IPS DF 6.9 (cell line): ENCODE results near the gene UNC93A.
"Not testable (repeated sequence)": the region's sequence is repeated elsewhere in the genome, so short reads cannot be mapped to it uniquely, and the experiment has no call there.

Experiments
- DNase-seq: peaks from one replicate; pipeline ENCODE4 v3.0.0-alpha.2; 2013; ENCODE audit warnings: low read depth, low spot score
- H3K27ac ChIP-seq: one replicate; pipeline ENCODE4 v1.5.1; 2013; ENCODE audit warnings: low read length, control low read depth
- H3K27me3 ChIP-seq: 2 replicates; pipeline ENCODE4 v1.6.1; 2013; ENCODE audit warnings: mild to moderate bottlenecking, low read length; ENCODE audit not compliant: control insufficient read depth, insufficient read depth
- H3K36me3 ChIP-seq: 2 replicates; pipeline ENCODE4 v1.6.1; 2013; ENCODE audit warnings: low read length; ENCODE audit not compliant: control insufficient read depth, insufficient read depth
- H3K4me1 ChIP-seq: 2 replicates; pipeline ENCODE4 v1.6.1; 2013; ENCODE audit warnings: low read length; ENCODE audit not compliant: control insufficient read depth, insufficient read depth
- H3K4me3 ChIP-seq: 2 replicates; pipeline ENCODE4 v1.5.1; 2013; ENCODE audit warnings: mild to moderate bottlenecking, low read length
- H3K9me3 ChIP-seq: 2 replicates; pipeline ENCODE4 v1.6.1; 2013; ENCODE audit warnings: low read length, inconsistent platforms; ENCODE audit not compliant: control insufficient read depth, insufficient read depth
- WGBS: extraction: QIAGEN DNeasy Blood & Tissue Kit; methylation state at CpG from one replicate; pipeline ENCODE4 v1.1.7; 2013; ENCODE audit warnings: mixed read lengths, missing lambda C conversion rate; ENCODE audit not compliant: insufficient read length, insufficient coverage; 5-methylcytosine and 5-hydroxymethylcytosine counted together

The UNC93A gene

DNA sequence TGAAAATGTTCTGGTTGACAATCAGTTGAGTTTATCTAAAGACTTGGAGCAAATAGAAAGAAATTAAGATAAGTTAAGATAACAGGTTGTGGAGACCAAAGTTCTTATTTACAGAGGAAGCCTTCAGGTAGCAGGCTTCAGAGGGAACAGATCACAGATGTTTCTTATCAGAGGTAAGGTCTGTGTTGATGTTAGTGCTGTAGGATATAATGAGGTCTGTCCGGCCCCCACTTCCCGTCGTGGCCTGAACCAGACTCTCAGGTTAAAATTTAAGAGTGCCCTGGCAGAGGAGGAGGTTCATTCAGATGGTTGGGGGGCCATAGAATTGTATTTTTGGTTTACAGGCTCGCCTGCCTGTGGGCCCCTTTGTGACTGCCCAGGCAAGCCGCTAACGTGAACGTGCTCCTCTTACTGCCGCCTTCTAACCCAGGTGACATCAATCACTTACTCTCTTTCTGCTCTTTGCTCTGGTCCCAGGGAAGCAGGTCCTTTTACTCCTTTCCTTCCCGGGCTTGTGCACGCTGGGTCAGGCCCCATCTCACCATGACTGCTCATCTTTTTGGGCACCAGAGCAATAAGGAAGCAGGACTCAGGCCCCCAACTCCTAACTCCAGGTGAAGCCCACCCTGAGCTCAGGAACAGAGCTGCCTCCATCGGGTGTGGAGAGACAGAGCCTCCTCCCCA lies 18.3 kb upstream of the UNC93A start:
- Histone ChIP-seq H3K4me3 (no peak overlapping the region), H3K9me3 (no peaks in the 10 kb centered on the region), H3K4me1 (no peaks in the 10 kb centered on the region), H3K27ac (no peak overlapping the region), H3K36me3 (no peaks in the 10 kb centered on the region), H3K27me3 (no peaks in the 10 kb centered on the region)
- no peak for DNase-seq
- WGBS = no CpG with 5 or more reads among the region's 11 CpGs

DNA sequence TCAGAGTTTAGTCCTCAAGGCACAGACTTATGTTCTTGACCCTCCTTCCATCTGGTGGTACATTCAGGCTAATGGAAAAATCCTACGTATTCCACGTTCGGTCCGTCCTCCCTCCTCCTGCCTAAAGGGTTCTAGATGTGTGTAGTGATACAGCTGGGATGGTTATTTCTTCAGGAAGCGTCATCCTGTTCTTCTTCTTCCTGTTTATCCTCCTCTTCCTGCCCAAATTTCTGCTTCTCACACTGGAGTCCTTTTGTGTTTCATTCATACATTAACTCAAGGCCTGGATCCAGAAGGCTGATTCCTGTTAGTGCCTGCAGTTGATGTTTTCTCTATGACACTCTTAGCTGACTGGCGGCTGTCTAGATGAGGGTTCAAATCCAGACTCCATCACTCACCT lies 16.8 kb upstream of the UNC93A start:
- DNase-seq = no peak
- Histone ChIP-seq H3K4me1 (peaks cover 3% of the 10 kb centered on the region), H3K4me3 (no peak overlapping the region), H3K27ac (no peak overlapping the region), H3K9me3 (no peaks in the 10 kb centered on the region), H3K36me3 (no peaks in the 10 kb centered on the region), H3K27me3 (no peaks in the 10 kb centered on the region)
- no CpG with 5 or more reads among the region's 6 CpGs for WGBS

GRCh38 chr6:167275001-167275400 lies 16.1 kb upstream of the UNC93A start:
- H3K36me3 ChIP-seq = no peaks in the 10 kb centered on the region
- no peak overlapping the region for H3K4me3 ChIP-seq
- no peaks in the 10 kb centered on the region for H3K9me3 ChIP-seq
- H3K4me1 ChIP-seq = peaks cover 3% of the 10 kb centered on the region
- H3K27ac ChIP-seq = no peak overlapping the region
- no CpG with 5 or more reads among the region's 8 CpGs for WGBS
- H3K27me3 ChIP-seq = no peaks in the 10 kb centered on the region
- DNase-seq = no peak

DNA sequence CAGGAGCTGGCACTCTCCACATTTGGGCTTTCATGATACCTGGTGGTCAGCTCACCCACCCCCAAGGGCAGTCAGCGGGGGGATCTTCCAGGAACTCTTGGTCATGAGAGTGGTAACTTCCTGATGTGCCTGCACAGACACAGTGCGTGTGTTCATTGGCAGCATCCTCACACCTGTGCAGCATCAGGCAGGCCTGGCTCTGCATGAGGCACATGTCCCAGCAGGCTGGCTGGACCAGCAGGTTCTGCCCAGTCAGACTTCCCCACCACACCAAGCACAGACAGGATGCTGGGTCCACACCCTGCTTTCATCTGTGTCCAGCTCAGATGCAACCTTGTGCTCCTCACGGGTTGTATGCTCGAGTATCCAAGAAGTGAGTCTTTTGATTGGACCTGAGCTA lies 15.7 kb upstream of the UNC93A start:
- Histone ChIP-seq H3K9me3 (no peaks in the 10 kb centered on the region), H3K27me3 (no peaks in the 10 kb centered on the region), H3K27ac (no peak overlapping the region), H3K4me1 (peaks cover 3% of the 10 kb centered on the region), H3K4me3 (no peak overlapping the region), H3K36me3 (no peaks in the 10 kb centered on the region)
- WGBS = no CpG with 5 or more reads among the region's 4 CpGs
- DNase-seq = no peak

- no peak overlapping the region for H3K27ac ChIP-seq
- no peaks in the 10 kb centered on the region for H3K36me3 ChIP-seq
- peaks cover 5% of the 10 kb centered on the region for H3K4me1 ChIP-seq
- H3K9me3 ChIP-seq = no peaks in the 10 kb centered on the region
- no peaks in the 10 kb centered on the region for H3K27me3 ChIP-seq
- no peak overlapping the region for H3K4me3 ChIP-seq
- no peak for DNase-seq
- WGBS = no CpG with 5 or more reads among the region's 13 CpGs
Measured at GRCh38 chr6:167276772-167277533, 14.2 kb upstream of the UNC93A start.

DNA sequence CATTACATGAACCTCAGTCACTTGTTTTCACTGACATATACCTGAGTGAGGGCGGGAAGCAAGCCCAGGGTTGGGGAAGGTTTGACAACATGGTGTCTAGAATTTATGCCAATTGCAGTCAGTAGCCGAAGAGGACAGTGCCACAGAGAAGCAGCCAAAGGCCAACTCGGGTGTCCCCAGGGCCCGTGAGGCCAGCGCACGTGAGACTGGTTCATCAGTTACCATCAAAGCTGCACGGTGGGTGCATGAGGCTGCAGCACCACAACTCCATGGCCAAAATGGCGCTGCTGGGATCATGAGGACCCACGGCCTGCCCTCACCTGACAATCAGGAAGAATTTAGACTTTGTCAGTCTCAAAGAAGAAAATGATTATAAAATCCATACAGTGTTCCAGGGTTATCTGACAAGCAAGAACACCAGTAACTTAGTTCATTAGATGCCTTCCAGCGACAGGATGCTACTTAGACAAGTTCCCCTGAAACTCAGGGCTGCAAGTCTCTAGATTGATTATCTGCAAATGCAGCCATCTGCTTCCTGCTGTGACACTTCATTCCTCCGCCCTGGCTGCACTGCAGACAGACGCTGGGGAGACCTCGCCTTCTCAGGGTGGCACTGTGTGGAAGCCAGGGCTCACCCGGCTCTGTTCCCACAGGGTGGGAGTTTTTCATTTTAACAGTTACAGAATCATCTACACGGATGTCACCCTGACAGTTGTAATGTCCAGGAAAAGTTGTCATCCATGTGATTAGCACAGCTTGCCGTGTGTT lies 12.8 kb upstream of the UNC93A start:
- not testable (repeated sequence) for H3K27me3 ChIP-seq, H3K4me3 ChIP-seq, H3K27ac ChIP-seq, DNase-seq, H3K4me1 ChIP-seq, H3K36me3 ChIP-seq, H3K9me3 ChIP-seq
- whole genome bisulfite sequencing = no CpG with 5 or more reads among the region's 16 CpGs

DNA sequence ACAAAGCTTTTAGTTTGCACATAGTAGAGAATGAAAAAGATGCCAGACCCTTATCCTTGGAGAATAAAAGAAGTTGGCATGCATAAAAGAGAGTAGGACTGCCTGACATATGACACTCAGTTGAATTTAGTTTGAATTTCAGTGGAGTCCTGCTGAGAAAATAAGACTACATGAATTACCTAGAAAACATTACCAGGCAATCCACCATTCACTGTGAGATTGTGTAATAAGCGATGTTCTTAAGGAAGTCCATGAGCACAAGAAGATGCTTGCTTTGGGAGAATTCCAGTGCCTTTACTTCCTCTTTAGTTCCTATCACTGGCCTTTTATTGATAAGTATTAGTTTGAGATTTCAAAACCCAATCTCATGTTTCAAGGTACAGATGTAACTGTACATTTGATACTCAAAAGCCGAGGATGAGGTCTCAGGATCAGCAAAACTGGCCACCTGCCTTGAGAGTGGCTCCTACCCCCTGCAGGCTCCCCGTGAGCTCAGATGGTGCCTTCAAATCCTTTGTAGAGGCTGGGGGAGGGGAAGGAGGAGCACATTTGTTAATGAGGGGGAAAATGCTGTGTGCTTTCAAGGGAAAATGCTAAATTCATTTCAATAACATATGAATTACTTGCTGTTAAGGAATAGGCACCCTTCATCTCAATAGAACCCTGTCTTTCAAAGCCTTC lies 11.2 kb upstream of the UNC93A start:
- Histone ChIP-seq H3K27me3 (no peaks in the 10 kb centered on the region), H3K36me3 (no peaks in the 10 kb centered on the region), H3K4me1 (peaks cover 10% of the 10 kb centered on the region), H3K4me3 (no peak overlapping the region), H3K27ac (no peak overlapping the region), H3K9me3 (no peaks in the 10 kb centered on the region)
- WGBS = no CpG with 5 or more reads among the region's 3 CpGs
- no peak for DNase-seq

GRCh38 chr6:167280466-167280865 lies 10.6 kb upstream of the UNC93A start:
- no CpG with 5 or more reads among the region's 5 CpGs for WGBS
- DNase-seq, H3K4me3 ChIP-seq, H3K27ac ChIP-seq, H3K36me3 ChIP-seq, H3K27me3 ChIP-seq, H3K9me3 ChIP-seq, H3K4me1 ChIP-seq: not testable (repeated sequence)

- H3K27me3 ChIP-seq = no peaks in the 10 kb centered on the region
- no peaks in the 10 kb centered on the region; the same call in 1 of the 2 replicates for H3K36me3 ChIP-seq
- no peak for DNase-seq
- no peaks in the 10 kb centered on the region for H3K9me3 ChIP-seq
- H3K4me3 ChIP-seq = no peak overlapping the region
- H3K27ac ChIP-seq = no peak overlapping the region
- H3K4me1 ChIP-seq = peaks cover 10% of the 10 kb centered on the region
Measured at GRCh38 chr6:167282165-167282564, 8.9 kb upstream of the UNC93A start.

GRCh38 chr6:167284565-167284964 lies 6.5 kb upstream of the UNC93A start:
- no CpG with 5 or more reads among the region's 13 CpGs for WGBS
- not testable (repeated sequence) for H3K4me1 ChIP-seq, H3K4me3 ChIP-seq, H3K9me3 ChIP-seq, DNase-seq, H3K27ac ChIP-seq, H3K27me3 ChIP-seq, H3K36me3 ChIP-seq
